Neuronal stem cell (in vitro differentiated cells): ENCODE measurements around the gene MARS1.

Source experiments
- DNase-seq: peaks from one replicate; pipeline ENCODE4 v3.0.0-alpha.2; 2013; ENCODE audit warnings: low spot score
- H2AFZ ChIP-seq: one replicate; pipeline ENCODE4 v1.6.1; 2013; ENCODE audit warnings: mild to moderate bottlenecking, low read length, inconsistent platforms
- H2AK5ac ChIP-seq: 2 replicates; pipeline ENCODE4 v1.6.1; 2013; ENCODE audit warnings: low read depth, mild to moderate bottlenecking, inconsistent platforms, low read length, moderate library complexity, mixed read lengths
- H2BK120ac ChIP-seq: 2 replicates; pipeline ENCODE4 v1.6.1; 2013; ENCODE audit warnings: low read depth, mild to moderate bottlenecking, inconsistent platforms, low read length, moderate library complexity, mixed read lengths
- H2BK12ac ChIP-seq: one replicate; pipeline ENCODE4 v1.6.1; 2013; ENCODE audit warnings: low read length, inconsistent platforms
- H2BK15ac ChIP-seq: 2 replicates; pipeline ENCODE4 v1.6.1; 2013; ENCODE audit warnings: mild to moderate bottlenecking, low read length, inconsistent platforms, mixed read lengths
- H2BK5ac ChIP-seq: one replicate; pipeline ENCODE4 v1.6.1; 2013; ENCODE audit warnings: inconsistent platforms, mild to moderate bottlenecking, low read length, moderate library complexity
- H3K14ac ChIP-seq: one replicate; pipeline ENCODE4 v1.6.1; 2013; ENCODE audit warnings: low read length, inconsistent platforms
- H3K18ac ChIP-seq: 2 replicates; pipeline ENCODE4 v1.6.1; 2013; ENCODE audit warnings: low read length, inconsistent platforms
- H3K23ac ChIP-seq: 2 replicates; pipeline ENCODE4 v1.6.1; 2013; ENCODE audit warnings: low read depth, mild to moderate bottlenecking, mixed read lengths, low read length, inconsistent platforms; ENCODE audit not compliant: poor library complexity
- H3K27ac ChIP-seq: replicated peaks from 3 replicates; pipeline ENCODE4 v1.5.1; 2013; ENCODE audit warnings: low read length, inconsistent platforms
- H3K27me3 ChIP-seq, 3 experiments: 2 replicates each; pipeline ENCODE4 v1.6.1; 2013; ENCODE audit warnings: low read length in 3 of 3, mild to moderate bottlenecking in 2 of 3, inconsistent platforms in 1 of 3, low read depth in 1 of 3, mixed read lengths in 1 of 3, moderate library complexity in 1 of 3; ENCODE audit not compliant: control insufficient read depth in 3 of 3, insufficient read depth in 3 of 3
- H3K36me3 ChIP-seq, 2 donors: replicated peaks in 1 of 2; 2 replicates each; pipeline ENCODE4 v1.6.1; 2013; ENCODE audit warnings: low read length in 2 of 2; ENCODE audit not compliant: control insufficient read depth in 2 of 2, insufficient read depth in 2 of 2
- H3K4ac ChIP-seq: 2 replicates; pipeline ENCODE4 v1.6.1; 2013; ENCODE audit warnings: inconsistent platforms, mild to moderate bottlenecking, low read length, moderate library complexity
- H3K4me1 ChIP-seq, 2 donors: 1 replicate in 1 of 2; 2 replicates in 1 of 2; pipeline ENCODE4 v1.6.1; 2013; ENCODE audit warnings: low read length in 2 of 2, low read depth in 1 of 2; ENCODE audit not compliant: control insufficient read depth in 2 of 2, insufficient read depth in 1 of 2
- H3K4me2 ChIP-seq: one replicate; pipeline ENCODE4 v1.6.1; 2013; ENCODE audit warnings: mild to moderate bottlenecking, low read length, inconsistent platforms; ENCODE audit not compliant: insufficient read depth, poor library complexity, severe bottlenecking
- H3K4me3 ChIP-seq, 2 donors: 2 replicates each; pipeline ENCODE4 v1.5.1; 2013; ENCODE audit warnings: low read length in 2 of 2, mild to moderate bottlenecking in 2 of 2, inconsistent platforms in 1 of 2, moderate library complexity in 1 of 2
- H3K79me1 ChIP-seq: one replicate; pipeline ENCODE4 v1.6.1; 2013; ENCODE audit warnings: low read depth, mild to moderate bottlenecking, inconsistent platforms, low read length, moderate library complexity
- H3K9ac ChIP-seq: one replicate; pipeline ENCODE4 v1.6.1; 2013; ENCODE audit warnings: mild to moderate bottlenecking, low read depth, low read length, inconsistent platforms; ENCODE audit not compliant: poor library complexity
- H3K9me3 ChIP-seq, 2 donors: replicated peaks in 1 of 2; 2 replicates each; pipeline versions ENCODE3 to v1.6.1; 2013; ENCODE audit warnings: low read length in 2 of 2, mild to moderate bottlenecking in 2 of 2, inconsistent platforms in 1 of 2, low read depth in 1 of 2, mixed read lengths in 1 of 2, moderate library complexity in 1 of 2; ENCODE audit not compliant: control insufficient read depth in 2 of 2, insufficient read depth in 1 of 2
- H4K8ac ChIP-seq: one replicate; pipeline ENCODE4 v1.6.1; 2013; ENCODE audit warnings: low read depth, mild to moderate bottlenecking, inconsistent platforms, low read length, moderate library complexity
- H4K91ac ChIP-seq: one replicate; pipeline ENCODE4 v1.6.1; 2013; ENCODE audit warnings: low read length, low read depth, mild to moderate bottlenecking, inconsistent platforms; ENCODE audit not compliant: poor library complexity
- WGBS, 2 donors: extraction: QIAGEN DNeasy Blood & Tissue Kit; methylation state at CpG; one replicate each; pipeline ENCODE4 v1.1.7; 2013; ENCODE audit warnings: missing lambda C conversion rate in 2 of 2, mixed read lengths in 1 of 2; ENCODE audit not compliant: insufficient read length in 2 of 2, insufficient replicate concordance in 1 of 2; ENCODE audit errors: extremely low coverage in 2 of 2; 5-methylcytosine and 5-hydroxymethylcytosine counted together

Gene MARS1

GRCh38 chr12:57548013-57548315 is 60.1 kb downstream of the MARS1 start:
- DNase-seq, result no peak
- Histone ChIP-seq H3K9me3 (no peaks in the 10 kb centered on the region), H3K27me3 (peaks cover 0 to 33% (median 11%) of the 10 kb centered on the region in 3 experiments), H3K4me2 (no peak overlapping the region), H3K36me3 (peaks cover 4 to 23% of the 10 kb centered on the region in 2 donors), H3K27ac (no peak overlapping the region), H3K4me3 (no peak overlapping the region), H3K4me1 (peaks cover 26 to 27% of the 10 kb centered on the region in 2 donors), H4K91ac (no peak overlapping the region), H2AFZ (no peak overlapping the region), H2BK120ac (no peak overlapping the region), H2BK12ac (no peak overlapping the region), H3K79me1 (peaks cover 5% of the 10 kb centered on the region), H3K23ac (no peak overlapping the region), H2BK5ac (no peak overlapping the region), H3K4ac (no peak overlapping the region), H3K18ac (no peak overlapping the region), H3K9ac (no peak overlapping the region), H2BK15ac (no peak overlapping the region), H2AK5ac (no peak overlapping the region), H4K8ac (no peak overlapping the region), H3K14ac (no peak overlapping the region)
- WGBS, 2 donors, result 100% methylated on average over 2 of the region's 2 CpGs

GRCh38 chr12:57548488-57548887 is 60.6 kb downstream of the MARS1 start:
- no peak for DNase-seq
- Histone ChIP-seq H3K79me1 (peaks cover 5% of the 10 kb centered on the region), H3K14ac (no peak overlapping the region), H3K4me2 (no peak overlapping the region), H3K9me3 (no peaks in the 10 kb centered on the region), H2BK5ac (no peak overlapping the region), H3K27ac (no peak overlapping the region), H3K23ac (no peak overlapping the region), H3K4ac (no peak overlapping the region), H2BK12ac (no peak overlapping the region), H2AFZ (no peak overlapping the region), H2BK120ac (no peak overlapping the region), H3K27me3 (peaks cover 0 to 33% (median 11%) of the 10 kb centered on the region in 3 experiments), H3K9ac (no peak overlapping the region), H4K91ac (no peak overlapping the region), H3K4me3 (no peak overlapping the region), H3K36me3 (peaks cover 4 to 20% of the 10 kb centered on the region in 2 donors), H2BK15ac (no peak overlapping the region), H2AK5ac (no peak overlapping the region), H4K8ac (no peak overlapping the region), H3K18ac (no peak overlapping the region), H3K4me1 (peaks cover 32 to 33% of the 10 kb centered on the region in 2 donors)
- WGBS, 2 donors, result no CpG with 5 or more reads among the region's 2 CpGs

DNA sequence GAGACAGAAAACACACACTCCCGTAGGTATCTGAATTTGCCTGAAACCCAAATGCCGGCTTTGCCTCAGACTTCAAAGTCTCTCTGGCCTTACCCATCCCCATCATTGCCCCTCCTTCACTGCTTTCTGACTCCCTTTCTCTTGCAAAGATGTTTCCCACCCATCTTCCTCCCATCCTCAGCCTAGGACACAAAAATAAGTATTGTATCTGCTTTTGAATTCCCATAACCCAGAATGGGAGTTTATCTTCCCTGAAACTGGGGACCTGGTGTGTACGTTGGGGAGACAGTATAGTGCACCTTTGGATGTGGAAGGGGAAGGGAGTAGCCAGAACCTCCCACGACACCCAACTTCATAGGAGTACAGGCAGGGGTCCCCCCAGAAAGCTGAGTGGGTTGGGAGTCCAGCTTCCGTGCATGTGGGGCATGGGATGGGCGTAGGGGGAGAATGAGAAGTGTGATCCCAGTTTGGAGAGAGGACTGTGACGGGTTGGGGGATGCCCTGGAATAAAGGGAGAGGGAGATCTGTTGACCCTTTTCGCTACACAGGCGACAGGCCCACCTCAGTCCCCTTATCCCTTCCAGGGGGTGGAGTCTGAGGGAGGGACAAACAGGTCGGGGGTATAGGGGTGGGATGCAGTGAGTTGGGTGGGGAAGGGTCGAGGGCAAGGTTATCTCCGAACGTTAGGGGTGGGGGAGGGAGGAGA is 61.5 kb downstream of the MARS1 start:
- Histone ChIP-seq H3K36me3 (peaks cover 4 to 14% of the 10 kb centered on the region in 2 donors), H3K4me2 (peak overlapping the region; percentile 81), H4K8ac (no peak overlapping the region), H2AFZ (peak overlapping the region; percentile 89), H3K27me3 (peaks cover 0 to 33% (median 11%) of the 10 kb centered on the region in 3 experiments), H3K4ac (no peak overlapping the region), H3K23ac (peak overlapping the region; percentile 29), H2BK12ac (no peak overlapping the region), H4K91ac (no peak overlapping the region), H3K27ac (no peak overlapping the region), H3K79me1 (peaks cover 5% of the 10 kb centered on the region), H3K4me3 (peak overlapping the region; percentile 60 to 85), H2BK120ac (no peak overlapping the region), H3K9ac (no peak overlapping the region), H3K14ac (no peak overlapping the region), H3K18ac (peak overlapping the region; percentile 58), H3K4me1 (peaks cover 34 to 39% of the 10 kb centered on the region in 2 donors), H2BK15ac (no peak overlapping the region), H2BK5ac (no peak overlapping the region), H2AK5ac (peak overlapping the region; percentile 31), H3K9me3 (no peaks in the 10 kb centered on the region)
- DNase-seq, result no peak
- whole genome bisulfite sequencing, 2 donors, result no CpG with 5 or more reads among the region's 13 CpGs

DNA sequence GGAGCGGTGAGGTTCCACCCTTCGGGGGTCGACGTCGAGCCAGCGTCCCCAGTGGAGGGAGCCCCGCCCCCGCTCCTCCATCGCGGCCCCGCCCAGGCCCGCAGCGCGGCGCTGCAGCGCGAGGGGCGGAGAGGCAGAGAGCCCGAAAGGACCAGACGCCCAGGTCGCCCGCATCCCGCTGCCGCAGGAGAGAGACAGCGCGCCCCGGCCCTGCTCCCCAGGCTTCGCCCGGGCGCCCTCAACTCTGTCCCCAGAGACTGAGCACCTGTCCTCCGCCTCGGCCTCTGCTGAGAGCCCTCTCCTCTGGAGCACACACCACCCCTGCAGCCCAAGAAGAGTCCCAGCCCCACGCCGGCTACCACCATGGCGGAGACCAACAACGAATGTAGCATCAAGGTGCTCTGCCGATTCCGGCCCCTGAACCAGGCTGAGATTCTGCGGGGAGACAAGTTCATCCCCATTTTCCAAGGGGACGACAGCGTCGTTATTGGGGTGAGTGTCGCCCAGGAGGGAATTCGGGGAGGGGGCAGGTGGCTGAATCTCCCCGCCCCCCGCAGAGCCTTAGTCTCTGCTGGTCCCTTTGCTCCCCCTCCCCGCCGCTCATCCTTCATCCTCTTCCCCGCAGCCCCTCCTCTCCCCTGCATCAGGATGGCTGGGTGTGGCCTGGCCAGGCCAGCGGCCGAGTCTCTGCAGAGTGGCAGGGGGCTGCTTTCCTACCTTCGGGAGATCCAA is 62.2 kb downstream of the MARS1 start, which contains the start of gene KIF5A:
TSS of gene KIF5A (plus strand) at position 136 of the 732 bp plus-strand sequence. CDS start at position 364, 228 bp downstream.
- Histone ChIP-seq H2AK5ac (peak within 1 kb of the TSS; percentile 31), H3K36me3 (peaks cover 4 to 9% of the 10 kb centered on the region in 2 donors), H2BK15ac (peak within 1 kb of the TSS; percentile 74), H2AFZ (peak within 1 kb of the TSS; percentile 89), H3K4ac (no peak within 1 kb of the TSS), H3K4me1 (peaks cover 34 to 39% of the 10 kb centered on the region in 2 donors), H3K79me1 (peaks cover 5% of the 10 kb centered on the region), H3K23ac (peak within 1 kb of the TSS; percentile 29), H3K4me2 (peak within 1 kb of the TSS; percentile 81), H3K18ac (peak within 1 kb of the TSS; percentile 90), H2BK12ac (no peak within 1 kb of the TSS), H2BK120ac (no peak within 1 kb of the TSS), H3K9ac (peak within 1 kb of the TSS; percentile 82), H2BK5ac (no peak within 1 kb of the TSS), H4K91ac (no peak within 1 kb of the TSS), H4K8ac (no peak within 1 kb of the TSS), H3K27ac (no peak within 1 kb of the TSS), H3K27me3 (peaks cover 0 to 33% (median 11%) of the 10 kb centered on the region in 3 experiments), H3K4me3 (peak within 1 kb of the TSS; percentile 60 to 85), H3K9me3 (no peaks in the 10 kb centered on the region), H3K14ac (peak within 1 kb of the TSS; percentile 50)
- no CpG with 5 or more reads among the region's 52 CpGs for WGBS, 2 donors
- DNase-seq, result peak; percentile 53
